ENCODE results near the gene BFSP2. TPM values are rescaled to one million over a fixed set of nuclear protein-coding genes. Genes with fewer than 3 reads are reported as not detected.

BFSP2 gene
- total and polyA plus RNA-seq, 12 donors = not detected

GRCh38 chr3:133419151-133419909 is 19.5 kb downstream of the BFSP2 start:
- DNase-seq = no peak
- H3K27ac ChIP-seq = no peak overlapping the region
- no peaks in the 10 kb centered on the region for H3K9me3 ChIP-seq (replicated peaks in 1 of 3)
- intact Hi-C loops (cut with DNase I) = no loop called here
- H3K4me1 ChIP-seq (replicated peaks in 1 of 2) = peaks cover 0 to 4% of the 10 kb centered on the region in 2 donors
- no peak for TF ChIP-seq POLR2A (IDR thresholded peaks at IDR 0.05)
- TF ChIP-seq CTCF (IDR thresholded peaks at IDR 0.05) = no peak
- no peaks in the 10 kb centered on the region for H3K36me3 ChIP-seq (replicated peaks in 1 of 2)
- H3K4me3 ChIP-seq = no peak overlapping the region
- no peaks in the 10 kb centered on the region for H3K27me3 ChIP-seq
- 75 to 86% (median 84%) methylated on average over 12 to 15 of the region's 15 CpGs for WGBS, 4 donors

GRCh38 chr3:133424937-133425869 is 25.3 kb downstream of the BFSP2 start:
- Histone ChIP-seq H3K27me3 (no peaks in the 10 kb centered on the region), H3K36me3 (replicated peaks in 1 of 2) (no peaks in the 10 kb centered on the region), H3K4me3 (no peak overlapping the region), H3K4me1 (replicated peaks in 1 of 2) (peaks cover 0 to 4% of the 10 kb centered on the region in 2 donors), H3K9me3 (replicated peaks in 1 of 3) (no peaks in the 10 kb centered on the region), H3K27ac (no peak overlapping the region)
- intact Hi-C loops (cut with DNase I) = loop anchor here (5.0 kb wide), 2 partner anchors 383 to 698 kb away; no protein-coding TSS in a partner anchor
- TF ChIP-seq CTCF (IDR thresholded peaks at IDR 0.05) (no peak), POLR2A (IDR thresholded peaks at IDR 0.05) (no peak)
- WGBS, 4 donors = 76 to 83% (median 79%) methylated on average over 8 to 9 of the region's 9 CpGs
- no peak for DNase-seq

GRCh38 chr3:133425898-133426297 is 26.0 kb downstream of the BFSP2 start:
- WGBS, 4 donors = 61 to 77% (median 64%) methylated on average over 3 of the region's 3 CpGs
- Histone ChIP-seq H3K27ac (no peak overlapping the region), H3K4me1 (replicated peaks in 1 of 2) (peaks cover 0 to 4% of the 10 kb centered on the region in 2 donors), H3K4me3 (no peak overlapping the region), H3K9me3 (replicated peaks in 1 of 3) (no peaks in the 10 kb centered on the region), H3K27me3 (no peaks in the 10 kb centered on the region), H3K36me3 (replicated peaks in 1 of 2) (no peaks in the 10 kb centered on the region)
- no peak for TF ChIP-seq CTCF (IDR thresholded peaks at IDR 0.05)
- no peak for TF ChIP-seq POLR2A (IDR thresholded peaks at IDR 0.05)
- intact Hi-C loops (cut with DNase I) = no loop called here
- DNase-seq = no peak

- Histone ChIP-seq H3K9me3 (replicated peaks in 1 of 3) (no peaks in the 10 kb centered on the region), H3K36me3 (replicated peaks in 1 of 2) (no peaks in the 10 kb centered on the region), H3K4me3 (no peak overlapping the region), H3K4me1 (replicated peaks in 1 of 2) (peaks cover 0 to 4% of the 10 kb centered on the region in 2 donors), H3K27me3 (no peaks in the 10 kb centered on the region), H3K27ac (no peak overlapping the region)
- TF ChIP-seq POLR2A (IDR thresholded peaks at IDR 0.05) (no peak), CTCF (IDR thresholded peaks at IDR 0.05) (no peak)
- no peak for DNase-seq
- 58 to 87% (median 76%) methylated on average over 2 of the region's 2 CpGs for WGBS, 4 donors
- intact Hi-C loops (cut with DNase I) = no loop called here
Measured at GRCh38 chr3:133426721-133427120, 26.9 kb downstream of the BFSP2 start.
